GM21717 (cell line): ENCODE results near the gene DCTD.
"Not testable (repeated sequence)": the region's sequence is repeated elsewhere in the genome, so short reads cannot be mapped to it uniquely, and the experiment has no call there.

Experiments
- ATAC-seq: cut with Tn5 transposase; IDR thresholded peaks from one replicate; pipeline ENCODE4 v1.9.1; 2021; ENCODE audit warnings: mild to moderate bottlenecking, moderate library complexity; ENCODE audit not compliant: unreplicated experiment

Gene DCTD

GRCh38 chr4:182922501-182923284, 5.5 kb upstream of the DCTD start:
- no peak for ATAC-seq

- no peak for ATAC-seq
Measured at GRCh38 chr4:182921608-182922007, 4.4 kb upstream of the DCTD start.

DNA sequence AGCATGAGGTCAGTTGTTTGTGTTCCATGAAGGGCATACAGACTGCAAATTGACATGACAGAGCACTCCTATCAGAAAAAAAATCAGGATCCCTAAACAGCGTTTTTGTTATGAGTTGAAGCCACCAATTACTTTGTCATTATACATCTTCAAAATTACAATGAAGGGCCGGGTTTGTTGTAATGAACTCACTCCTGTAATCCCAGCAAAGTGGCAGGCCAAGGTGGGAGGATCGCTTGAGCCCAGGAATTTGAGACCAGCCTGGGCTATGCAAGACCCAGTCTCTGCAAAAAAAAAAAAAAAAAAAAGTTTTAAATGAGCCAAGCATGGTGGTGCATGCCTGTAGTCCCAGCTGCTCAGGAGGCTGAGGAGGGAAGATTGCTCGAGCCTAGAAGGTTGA, 3.5 kb upstream of the DCTD start:
- ATAC-seq: no peak

GRCh38 chr4:182918791-182919302, 1.7 kb upstream of the DCTD start:
- peak; percentile 26 for ATAC-seq

DNA sequence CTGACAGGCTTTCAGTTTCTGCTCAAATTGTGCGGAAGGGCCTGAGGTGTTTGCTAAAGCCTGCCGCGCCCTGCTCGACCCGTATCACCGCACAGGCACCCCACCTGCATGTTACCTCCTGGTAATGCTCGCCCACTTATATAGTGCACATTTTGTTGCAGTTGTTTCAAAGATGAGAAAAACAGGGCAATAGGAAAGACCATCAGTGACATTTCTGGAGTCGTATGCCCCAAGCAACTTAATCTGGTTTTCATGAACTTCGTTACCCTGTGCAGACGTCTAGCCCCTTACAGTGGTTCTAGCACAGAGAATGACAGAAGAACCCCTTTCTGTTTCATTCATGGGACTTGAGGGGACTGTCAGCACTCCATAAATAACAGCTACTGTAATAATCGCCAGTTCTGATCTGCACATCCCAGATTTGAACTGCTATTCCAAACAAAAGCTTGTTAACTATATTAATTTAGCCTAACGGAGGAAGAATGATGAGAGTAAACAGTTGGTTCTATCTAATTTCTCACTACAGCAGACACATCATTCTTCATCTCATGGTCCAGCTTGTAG, 940 bp upstream of the DCTD start:
- peak; percentile 32 for ATAC-seq

DNA sequence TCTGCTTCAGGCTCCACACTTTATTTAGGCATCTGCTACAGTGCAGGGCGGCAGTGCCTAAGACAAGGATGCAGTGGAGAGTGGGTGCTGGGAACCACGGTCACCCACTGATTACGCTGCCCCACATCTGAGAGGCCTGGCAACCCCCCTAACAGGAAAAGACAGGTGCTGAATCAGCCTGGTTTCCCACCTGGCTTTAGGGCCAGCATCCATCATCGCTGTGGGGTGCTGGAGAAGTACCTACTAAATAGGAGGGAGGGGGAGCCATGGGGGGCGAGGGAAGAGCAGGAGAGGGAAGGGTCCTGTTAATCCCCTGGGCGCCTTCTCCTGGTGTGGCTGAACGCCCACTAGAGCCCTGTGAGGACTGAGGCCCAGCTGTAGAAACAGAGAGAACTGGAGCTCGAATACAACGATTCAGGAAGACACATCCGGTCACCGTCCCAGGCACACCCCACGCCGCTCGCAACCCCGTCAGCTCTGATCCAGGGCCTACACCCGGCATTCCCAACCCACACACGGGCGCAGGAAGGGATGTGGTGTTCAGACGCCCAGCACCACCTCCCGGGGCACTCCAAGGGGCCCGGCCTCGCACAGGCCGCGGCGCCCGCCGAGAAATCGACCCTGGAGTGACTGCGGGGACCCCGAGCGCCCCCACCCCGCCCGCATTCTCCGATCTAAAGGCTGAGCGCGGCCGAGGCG, 554 bp downstream of the DCTD start:
- peak; percentile 28 for ATAC-seq

GRCh38 chr4:182914357-182914756, 2.8 kb downstream of the DCTD start:
- no peak for ATAC-seq

DNA sequence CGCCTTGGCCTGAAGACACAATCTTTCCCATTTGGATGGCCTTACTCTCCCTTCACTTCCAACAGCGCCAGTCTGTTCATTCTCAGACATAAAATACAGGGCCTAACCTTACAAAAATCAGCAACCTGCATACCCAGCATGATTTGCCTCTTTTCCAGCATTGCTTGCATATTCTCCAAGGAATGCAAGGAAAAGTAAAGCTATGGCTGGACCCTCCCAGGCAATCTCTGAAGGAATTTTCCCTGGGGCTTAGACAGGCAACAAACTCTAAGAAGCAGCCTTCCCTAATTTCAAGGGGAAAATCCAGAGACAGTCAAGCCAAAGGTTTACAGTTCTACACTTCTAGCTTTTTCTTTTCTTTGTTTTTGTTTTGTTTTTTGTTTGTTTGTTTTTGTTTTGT, 3.6 kb downstream of the DCTD start:
- no peak for ATAC-seq

GRCh38 chr4:182913036-182913435, 4.2 kb downstream of the DCTD start:
- ATAC-seq: no peak

- no peak for ATAC-seq
Measured at GRCh38 chr4:182908124-182908523, 9.1 kb downstream of the DCTD start.

GRCh38 chr4:182907396-182907795, 9.8 kb downstream of the DCTD start:
- no peak for ATAC-seq

DNA sequence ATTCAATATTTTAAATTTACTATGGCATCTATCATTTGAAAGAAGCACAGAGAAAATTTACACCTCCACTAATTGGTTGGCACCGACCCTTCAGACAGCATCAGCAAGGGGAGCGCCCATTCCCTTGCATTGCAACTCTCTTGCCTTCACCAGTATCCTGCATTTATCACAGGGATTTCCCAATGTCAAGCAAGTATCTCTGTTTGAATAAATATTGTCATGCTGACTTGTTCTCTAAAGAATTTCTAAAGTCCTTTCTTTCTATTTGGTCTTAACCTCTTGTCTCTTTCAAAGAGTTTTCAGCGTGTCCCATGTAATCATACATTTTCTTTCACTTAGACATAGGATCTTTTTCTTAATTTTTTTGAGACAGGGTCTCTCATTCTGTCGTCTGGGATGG, 10.4 kb downstream of the DCTD start:
- ATAC-seq: no peak

DNA sequence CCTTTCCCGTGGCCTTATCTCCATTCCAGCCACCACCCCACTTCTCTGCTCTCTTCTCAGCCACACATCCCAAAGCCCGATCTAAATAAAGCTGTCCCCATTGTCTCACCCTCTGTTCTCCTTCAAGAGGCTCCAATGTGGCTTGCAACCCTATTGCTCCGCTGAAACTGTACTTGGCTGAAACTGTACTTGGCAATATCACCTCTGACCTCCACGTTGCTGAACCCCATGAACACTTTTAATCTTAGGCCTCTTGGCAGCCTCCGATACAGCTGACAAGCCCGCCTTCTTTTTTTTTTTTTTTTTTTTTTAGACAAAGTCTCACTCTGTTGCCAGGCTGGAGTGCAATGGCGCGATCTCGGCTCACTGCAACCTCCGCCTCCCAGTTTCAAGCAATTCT, 12.1 kb downstream of the DCTD start:
- ATAC-seq: no peak

DNA sequence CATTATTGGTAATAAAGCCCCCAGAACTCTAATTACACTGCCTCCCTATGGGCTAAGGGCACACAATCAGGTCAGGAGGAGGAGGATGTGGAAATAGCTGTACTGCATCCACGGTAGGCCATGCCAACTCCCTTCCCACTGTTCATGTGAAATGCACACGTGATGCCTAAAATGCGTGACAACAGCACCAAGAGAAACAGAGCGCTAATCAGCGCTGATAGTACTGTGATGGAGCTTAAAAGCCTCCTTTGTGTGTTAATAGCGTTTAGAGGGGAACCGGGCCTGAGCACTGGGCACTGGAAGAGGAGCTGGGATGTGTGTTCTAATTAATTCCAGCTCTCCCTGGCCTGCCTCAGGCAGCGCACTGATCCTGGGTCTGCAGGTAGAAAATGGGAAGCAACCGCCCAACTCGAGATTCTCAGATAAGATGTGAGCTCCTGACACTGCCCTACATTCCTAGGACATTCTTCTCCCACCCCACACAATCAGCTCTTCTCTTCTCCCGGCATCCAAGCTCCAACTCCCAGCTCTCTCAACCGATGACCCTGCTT, 12.9 kb downstream of the DCTD start:
- no peak for ATAC-seq

DNA sequence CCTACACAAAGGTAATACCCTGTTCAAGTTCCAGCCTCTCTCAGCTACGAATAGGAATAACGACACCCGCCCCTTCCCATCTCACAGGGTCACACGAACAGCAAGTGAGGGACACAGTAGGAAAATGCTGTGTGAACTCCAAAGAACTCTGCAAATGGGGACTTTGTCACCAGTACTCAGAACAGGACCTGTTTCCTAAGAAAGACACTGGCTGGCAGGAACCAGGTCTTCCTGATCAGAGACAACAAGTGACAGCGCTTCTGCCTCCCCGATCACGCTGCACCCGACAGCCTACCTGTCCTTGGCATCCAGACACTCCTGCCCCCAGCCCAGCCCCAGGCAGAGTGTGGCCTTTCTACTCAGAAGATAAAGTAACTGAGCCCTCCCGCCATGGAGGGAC, 14.2 kb downstream of the DCTD start:
- no peak for ATAC-seq

GRCh38 chr4:182901337-182901736, 15.8 kb downstream of the DCTD start:
- ATAC-seq: no peak

- ATAC-seq: not testable (repeated sequence)
Measured at GRCh38 chr4:182900021-182900420, 17.2 kb downstream of the DCTD start.

- ATAC-seq: no peak
Measured at GRCh38 chr4:182898479-182898799, 18.7 kb downstream of the DCTD start.

DNA sequence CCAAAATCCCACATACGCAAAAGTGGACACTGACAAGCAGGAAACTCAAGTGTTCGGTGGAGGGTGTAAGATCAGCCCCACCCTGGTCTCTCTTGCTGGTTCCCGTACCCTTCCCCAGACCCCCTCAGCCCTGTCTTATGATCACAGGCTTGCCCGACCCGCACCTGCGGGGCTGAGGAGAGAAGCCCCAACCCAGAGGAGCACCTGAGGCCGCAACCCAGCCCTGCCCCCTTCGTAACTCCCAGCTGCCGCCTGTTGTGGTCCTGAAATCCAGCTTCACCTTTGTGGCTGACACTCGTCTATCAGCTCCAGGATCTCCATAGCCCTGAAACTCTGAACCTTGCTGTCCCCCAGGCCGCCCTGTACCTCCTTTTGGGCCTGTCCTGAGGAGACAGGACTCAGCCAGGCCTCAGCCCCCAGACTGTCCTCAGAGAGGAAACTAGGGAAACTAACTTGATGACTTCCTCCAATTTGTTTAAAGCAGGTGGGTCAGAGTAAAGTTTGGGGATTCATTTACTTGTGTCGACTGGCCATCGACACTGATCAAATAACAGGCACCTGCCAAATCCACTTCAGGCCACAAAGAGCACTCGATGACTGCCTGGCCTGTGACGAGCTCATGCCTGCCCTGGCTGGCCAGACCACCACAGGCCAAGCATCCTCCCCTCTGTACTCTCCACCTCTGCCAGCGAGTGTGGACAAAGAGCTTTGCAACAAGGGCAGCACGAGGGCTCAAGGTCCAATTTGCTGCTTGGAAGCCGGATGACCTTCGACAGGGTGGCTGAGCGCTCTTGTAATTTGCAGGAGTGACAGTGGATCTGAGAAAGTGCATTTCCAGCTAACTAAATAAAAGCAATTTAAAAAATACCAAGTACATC, 19.3 kb downstream of the DCTD start:
- no peak for ATAC-seq

DNA sequence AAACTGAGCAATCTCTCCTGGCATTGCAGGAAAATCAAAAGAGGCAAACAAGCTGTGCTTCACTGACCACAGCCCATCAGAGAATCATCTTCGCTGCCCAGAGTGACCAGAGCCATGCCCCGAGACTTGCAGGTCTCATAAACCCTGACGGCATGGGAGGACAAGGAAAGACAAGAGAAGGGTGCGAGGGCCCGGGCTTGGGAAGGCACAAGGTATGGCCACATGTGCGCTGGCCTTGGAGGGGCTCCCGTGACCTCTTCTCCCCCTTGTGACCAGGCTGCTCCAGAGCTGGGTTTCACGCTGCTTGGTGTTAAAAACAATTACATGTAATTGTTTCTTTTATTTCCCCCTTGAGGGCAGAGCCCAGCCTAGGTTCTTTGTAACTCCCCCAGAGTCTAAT, 20.8 kb downstream of the DCTD start:
- no peak for ATAC-seq

- no peak for ATAC-seq
Measured at GRCh38 chr4:182895791-182896292, 21.3 kb downstream of the DCTD start.
